Breast epithelium (tissue), 3 donors: ENCODE results near the gene CTDSPL.

Experiments used
- POLR2A ChIP-seq: fragments of 450-650 bp; IDR thresholded peaks from one replicate; pipeline ENCODE4 v1.6.1; 2016; ENCODE audit warnings: antibody characterized with exemption, mild to moderate bottlenecking, moderate library complexity
- TF ChIP-seq, protein P1 (sequence below), 3 donors: fragments of 450-650 bp; IDR thresholded peaks; one replicate each; pipeline ENCODE4 v1.5.1; 2016 to 2017; ENCODE audit warnings: antibody characterized with exemption in 3 of 3, mild to moderate bottlenecking in 3 of 3, moderate library complexity in 3 of 3

DNA sequence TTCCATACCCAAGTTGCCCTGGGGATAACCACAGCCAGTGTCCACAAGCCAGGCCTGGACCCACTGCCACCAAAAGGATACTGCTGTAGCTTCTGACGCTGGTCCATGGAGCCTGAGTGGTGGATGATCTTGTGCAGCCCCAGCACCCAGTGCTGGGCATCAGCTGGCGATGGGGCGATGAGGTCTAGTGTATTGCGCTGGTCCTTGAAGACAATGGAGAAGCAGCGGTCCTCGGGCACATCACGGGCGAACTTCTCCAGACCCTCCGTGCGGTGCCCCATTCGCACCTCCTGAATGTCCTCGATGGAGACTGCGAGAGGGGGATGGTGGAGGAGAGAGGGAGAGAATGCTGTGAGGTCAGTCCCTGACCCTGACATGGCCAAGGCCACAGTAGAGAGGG lies 154.7 kb downstream of the CTDSPL start:
- no peak for TF ChIP-seq POLR2A
- TF ChIP-seq, protein P1, sequence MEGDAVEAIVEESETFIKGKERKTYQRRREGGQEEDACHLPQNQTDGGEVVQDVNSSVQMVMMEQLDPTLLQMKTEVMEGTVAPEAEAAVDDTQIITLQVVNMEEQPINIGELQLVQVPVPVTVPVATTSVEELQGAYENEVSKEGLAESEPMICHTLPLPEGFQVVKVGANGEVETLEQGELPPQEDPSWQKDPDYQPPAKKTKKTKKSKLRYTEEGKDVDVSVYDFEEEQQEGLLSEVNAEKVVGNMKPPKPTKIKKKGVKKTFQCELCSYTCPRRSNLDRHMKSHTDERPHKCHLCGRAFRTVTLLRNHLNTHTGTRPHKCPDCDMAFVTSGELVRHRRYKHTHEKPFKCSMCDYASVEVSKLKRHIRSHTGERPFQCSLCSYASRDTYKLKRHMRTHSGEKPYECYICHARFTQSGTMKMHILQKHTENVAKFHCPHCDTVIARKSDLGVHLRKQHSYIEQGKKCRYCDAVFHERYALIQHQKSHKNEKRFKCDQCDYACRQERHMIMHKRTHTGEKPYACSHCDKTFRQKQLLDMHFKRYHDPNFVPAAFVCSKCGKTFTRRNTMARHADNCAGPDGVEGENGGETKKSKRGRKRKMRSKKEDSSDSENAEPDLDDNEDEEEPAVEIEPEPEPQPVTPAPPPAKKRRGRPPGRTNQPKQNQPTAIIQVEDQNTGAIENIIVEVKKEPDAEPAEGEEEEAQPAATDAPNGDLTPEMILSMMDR (IDR thresholded peaks at IDR 0.05), result no peak
